ENCODE results near the gene BTNL9. TPM values are rescaled to one million over a fixed set of nuclear protein-coding genes. Genes with fewer than 3 reads are reported as not detected.

BTNL9 gene
- polyA plus RNA-seq, 1 donor from 2014 or later, result 13.9 TPM

GRCh38 chr5:181058321-181058720, 18.3 kb downstream of the BTNL9 start:
- H3K36me3 ChIP-seq (ENCODE audit: insufficient read depth, low read length), result no peaks in the 10 kb centered on the region
- no peak overlapping the region for H2AFZ ChIP-seq (ENCODE audit: low read depth, low read length)
- H3F3A ChIP-seq (ENCODE audit: insufficient read depth, low read length, poor library complexity, severe bottlenecking), result no peaks in the 10 kb centered on the region
- H4K20me1 ChIP-seq (ENCODE audit: insufficient read depth), result no peaks in the 10 kb centered on the region
- TF ChIP-seq CTCF (IDR thresholded peaks at IDR 0.05; ENCODE audit: poor library complexity, severe bottlenecking), result no peak
- no peak for TF ChIP-seq EZH2 (IDR thresholded peaks at IDR 0.05; ENCODE audit: borderline replicate concordance, insufficient read depth, low read length, poor library complexity, severe bottlenecking)
- TF ChIP-seq RAD21 (conservative IDR thresholded peaks at IDR 0.05), result no peak
- TF ChIP-seq POLR2AphosphoS5 (IDR thresholded peaks at IDR 0.05), result no peak
- no peak for TF ChIP-seq MXI1 (conservative IDR thresholded peaks at IDR 0.05; ENCODE audit: poor library complexity, severe bottlenecking)
- TF ChIP-seq EP300 (conservative IDR thresholded peaks at IDR 0.05; ENCODE audit: poor library complexity, severe bottlenecking), result no peak
- no peak for TF ChIP-seq TAF1 (IDR thresholded peaks at IDR 0.05; ENCODE audit: low read depth)
- no peak for TF ChIP-seq SMC3 (conservative IDR thresholded peaks at IDR 0.05; ENCODE audit: poor library complexity)
- TF ChIP-seq REST (IDR thresholded peaks at IDR 0.05; ENCODE audit: borderline replicate concordance), result no peak
- H3K79me2 ChIP-seq (replicated peaks; ENCODE audit: insufficient read depth, low read length), result no peaks in the 10 kb centered on the region
- H3K4me3 ChIP-seq (ENCODE audit: low read length), result no peak overlapping the region
- H3K9me3 ChIP-seq (ENCODE audit: low read length), result no peaks in the 10 kb centered on the region
- no peak overlapping the region for H3K27ac ChIP-seq (ENCODE audit: low read length)
- H3K4me2 ChIP-seq (ENCODE audit: low read length), result no peak overlapping the region
- peaks cover 94% of the 10 kb centered on the region for H3K27me3 ChIP-seq (ENCODE audit: insufficient read depth, low read depth, low read length)
- H3K9me2 ChIP-seq (ENCODE audit: insufficient read depth, low read length), result no peaks in the 10 kb centered on the region
- H3K9ac ChIP-seq (ENCODE audit: low read length), result no peak overlapping the region

- TF ChIP-seq TAF1 (IDR thresholded peaks at IDR 0.05; ENCODE audit: low read depth), result no peak
- no peak for TF ChIP-seq EP300 (conservative IDR thresholded peaks at IDR 0.05; ENCODE audit: poor library complexity, severe bottlenecking)
- no peak for TF ChIP-seq CTCF (IDR thresholded peaks at IDR 0.05; ENCODE audit: poor library complexity, severe bottlenecking)
- no peak for TF ChIP-seq POLR2AphosphoS5 (IDR thresholded peaks at IDR 0.05)
- TF ChIP-seq EZH2 (IDR thresholded peaks at IDR 0.05; ENCODE audit: borderline replicate concordance, insufficient read depth, low read length, poor library complexity, severe bottlenecking), result no peak
- TF ChIP-seq RAD21 (conservative IDR thresholded peaks at IDR 0.05), result no peak
- no peak for TF ChIP-seq SMC3 (conservative IDR thresholded peaks at IDR 0.05; ENCODE audit: poor library complexity)
- no peak for TF ChIP-seq REST (IDR thresholded peaks at IDR 0.05; ENCODE audit: borderline replicate concordance)
- TF ChIP-seq MXI1 (conservative IDR thresholded peaks at IDR 0.05; ENCODE audit: poor library complexity, severe bottlenecking), result no peak
- no peaks in the 10 kb centered on the region for H3F3A ChIP-seq (ENCODE audit: insufficient read depth, low read length, poor library complexity, severe bottlenecking)
- H4K20me1 ChIP-seq (ENCODE audit: insufficient read depth), result no peaks in the 10 kb centered on the region
- no peak overlapping the region for H3K9ac ChIP-seq (ENCODE audit: low read length)
- H3K4me2 ChIP-seq (ENCODE audit: low read length), result no peak overlapping the region
- H3K9me2 ChIP-seq (ENCODE audit: insufficient read depth, low read length), result no peaks in the 10 kb centered on the region
- H3K27ac ChIP-seq (ENCODE audit: low read length), result no peak overlapping the region
- H3K9me3 ChIP-seq (ENCODE audit: low read length), result no peaks in the 10 kb centered on the region
- H3K27me3 ChIP-seq (ENCODE audit: insufficient read depth, low read depth, low read length), result peaks cover 89% of the 10 kb centered on the region
- H2AFZ ChIP-seq (ENCODE audit: low read depth, low read length), result no peak overlapping the region
- no peaks in the 10 kb centered on the region for H3K79me2 ChIP-seq (replicated peaks; ENCODE audit: insufficient read depth, low read length)
- peak overlapping the region; percentile 31 for H3K4me3 ChIP-seq (ENCODE audit: low read length)
- H3K36me3 ChIP-seq (ENCODE audit: insufficient read depth, low read length), result no peaks in the 10 kb centered on the region
Measured at GRCh38 chr5:181058786-181059296, 18.8 kb downstream of the BTNL9 start.

Measured in neural cell (in vitro differentiated cells).